Measurements from ENCODE around the gene ESRRG. TPM values are rescaled to one million over a fixed set of nuclear protein-coding genes. Genes with fewer than 3 reads are reported as not detected.
"Not testable (repeated sequence)": the region's sequence is repeated elsewhere in the genome, so short reads cannot be mapped to it uniquely, and the experiment has no call there.

The ESRRG gene
- total RNA-seq, 4 donors from 2014 or later, result 0.76 to 7.0 (median 5.2) TPM

DNA sequence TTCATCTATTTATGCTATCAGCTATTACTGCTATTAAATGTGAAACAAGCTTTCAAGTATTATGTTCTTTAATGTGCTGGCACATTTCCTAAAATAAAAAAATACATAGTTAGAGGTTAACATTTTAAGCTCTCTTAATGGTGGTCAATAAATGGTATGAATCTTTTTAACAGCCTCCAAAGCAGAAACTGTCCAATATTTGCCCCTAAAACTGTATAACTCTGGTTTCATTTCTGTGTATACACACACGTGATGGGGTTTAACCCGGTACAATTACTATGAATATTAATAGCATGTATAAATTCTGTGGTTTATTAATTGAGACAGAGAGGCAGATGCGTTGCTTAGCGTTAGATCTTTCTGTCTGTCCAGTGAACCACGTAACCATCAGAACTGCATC is 2.2 kb downstream of the ESRRG start:
- H3K4me3 ChIP-seq (ENCODE audit: low read depth, poor library complexity, severe bottlenecking), result no peak overlapping the region
- 56 to 61% methylated on average over 5 of the region's 5 CpGs for WGBS, 2 donors
- DNase-seq (ENCODE audit: low spot score in 2 of 2), result no peak
- intact Hi-C loops (cut with DNase I; ENCODE audit: low total_unique reads), result no loop called here
- TF ChIP-seq, protein P1, sequence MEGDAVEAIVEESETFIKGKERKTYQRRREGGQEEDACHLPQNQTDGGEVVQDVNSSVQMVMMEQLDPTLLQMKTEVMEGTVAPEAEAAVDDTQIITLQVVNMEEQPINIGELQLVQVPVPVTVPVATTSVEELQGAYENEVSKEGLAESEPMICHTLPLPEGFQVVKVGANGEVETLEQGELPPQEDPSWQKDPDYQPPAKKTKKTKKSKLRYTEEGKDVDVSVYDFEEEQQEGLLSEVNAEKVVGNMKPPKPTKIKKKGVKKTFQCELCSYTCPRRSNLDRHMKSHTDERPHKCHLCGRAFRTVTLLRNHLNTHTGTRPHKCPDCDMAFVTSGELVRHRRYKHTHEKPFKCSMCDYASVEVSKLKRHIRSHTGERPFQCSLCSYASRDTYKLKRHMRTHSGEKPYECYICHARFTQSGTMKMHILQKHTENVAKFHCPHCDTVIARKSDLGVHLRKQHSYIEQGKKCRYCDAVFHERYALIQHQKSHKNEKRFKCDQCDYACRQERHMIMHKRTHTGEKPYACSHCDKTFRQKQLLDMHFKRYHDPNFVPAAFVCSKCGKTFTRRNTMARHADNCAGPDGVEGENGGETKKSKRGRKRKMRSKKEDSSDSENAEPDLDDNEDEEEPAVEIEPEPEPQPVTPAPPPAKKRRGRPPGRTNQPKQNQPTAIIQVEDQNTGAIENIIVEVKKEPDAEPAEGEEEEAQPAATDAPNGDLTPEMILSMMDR (IDR thresholded peaks at IDR 0.05), result no peak
- no peak for TF ChIP-seq POLR2A (IDR thresholded peaks at IDR 0.05)

DNA sequence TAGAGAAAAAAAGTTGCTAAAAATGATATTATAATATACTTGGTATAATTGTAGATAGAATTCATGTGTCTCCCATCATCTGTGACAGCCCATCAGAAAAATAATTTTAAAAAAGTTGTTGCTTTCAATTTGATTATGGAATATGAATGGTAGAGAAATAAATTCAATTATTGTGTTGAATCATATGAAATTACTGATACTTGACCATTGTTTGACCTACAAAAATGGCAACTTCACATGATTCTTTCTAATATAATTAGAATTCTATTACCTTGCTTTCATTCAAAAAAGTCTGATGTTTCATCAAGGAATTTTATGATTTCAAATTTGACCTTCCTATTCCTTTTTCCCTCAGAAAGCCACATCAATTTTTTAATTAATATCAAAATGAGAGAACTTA is 11.5 kb downstream of the ESRRG start:
- H3K4me3 ChIP-seq (ENCODE audit: low read depth, poor library complexity, severe bottlenecking), result no peak overlapping the region
- DNase-seq (ENCODE audit: low spot score in 2 of 2), result no peak
- intact Hi-C loops (cut with DNase I; ENCODE audit: low total_unique reads), result no loop called here
- TF ChIP-seq POLR2A (IDR thresholded peaks at IDR 0.05), result no peak
- TF ChIP-seq, protein P1 (IDR thresholded peaks at IDR 0.05), result no peak

- intact Hi-C loops (cut with DNase I; ENCODE audit: low total_unique reads), result no loop called here
- no peak for TF ChIP-seq POLR2A (IDR thresholded peaks at IDR 0.05)
- TF ChIP-seq, protein P1 (IDR thresholded peaks at IDR 0.05), result no peak
Observed at GRCh38 chr1:216710598-216711333, 12.5 kb downstream of the ESRRG start.

GRCh38 chr1:216710055-216710454 is 13.2 kb downstream of the ESRRG start:
- intact Hi-C loops (cut with DNase I; ENCODE audit: low total_unique reads), result no loop called here
- TF ChIP-seq, protein P1 (IDR thresholded peaks at IDR 0.05), result no peak
- no peak for TF ChIP-seq POLR2A (IDR thresholded peaks at IDR 0.05)
- 49 to 59% methylated on average over 5 of the region's 5 CpGs for WGBS, 2 donors
- H3K4me3 ChIP-seq (ENCODE audit: low read depth, poor library complexity, severe bottlenecking), result no peak overlapping the region
- no peak for DNase-seq (ENCODE audit: low spot score in 2 of 2)

More at GRCh38 chr1:216710598-216711333, 12.5 kb downstream of the ESRRG start:
- 46 to 50% methylated on average over 15 of the region's 15 CpGs for WGBS, 2 donors
- H3K4me3 ChIP-seq (ENCODE audit: low read depth, poor library complexity, severe bottlenecking), result no peak overlapping the region
- DNase-seq (ENCODE audit: low spot score in 2 of 2), result no peak

DNA sequence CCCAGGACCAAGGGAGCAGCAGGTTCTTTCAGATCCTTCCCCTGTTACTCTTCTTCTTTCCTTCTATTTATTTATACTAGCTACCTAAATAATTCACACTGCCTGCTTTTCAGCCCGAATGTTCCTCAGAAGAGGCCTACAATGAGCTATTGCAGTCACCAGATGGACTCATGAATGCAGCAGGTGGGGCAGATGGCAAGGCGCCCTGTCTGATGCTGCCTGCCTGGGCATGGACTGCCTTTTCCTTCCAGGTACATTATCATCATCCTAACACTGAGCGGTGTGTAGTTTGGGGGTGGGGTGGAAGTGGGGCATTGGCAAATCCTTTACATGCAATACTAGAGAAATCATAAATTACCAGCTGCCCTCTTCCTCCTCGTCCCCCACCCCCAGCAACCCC is 17.6 kb downstream of the ESRRG start:
- no peak for TF ChIP-seq POLR2A (IDR thresholded peaks at IDR 0.05)
- no peak overlapping the region for H3K4me3 ChIP-seq (ENCODE audit: low read depth, poor library complexity, severe bottlenecking)
- intact Hi-C loops (cut with DNase I; ENCODE audit: low total_unique reads), result no loop called here
- 36 to 54% methylated on average over 4 of the region's 4 CpGs for WGBS, 2 donors
- DNase-seq (ENCODE audit: low spot score in 2 of 2), result peak in 1 of 2 donors; percentile 19

- 93 to 97% methylated on average over 9 of the region's 9 CpGs for WGBS, 2 donors
- DNase-seq (ENCODE audit: low spot score in 2 of 2); intact Hi-C loops (cut with DNase I; ENCODE audit: low total_unique reads); H3K4me3 ChIP-seq (ENCODE audit: low read depth, poor library complexity, severe bottlenecking): not testable (repeated sequence)
Observed at GRCh38 chr1:216704065-216704464, 19.2 kb downstream of the ESRRG start.

DNA sequence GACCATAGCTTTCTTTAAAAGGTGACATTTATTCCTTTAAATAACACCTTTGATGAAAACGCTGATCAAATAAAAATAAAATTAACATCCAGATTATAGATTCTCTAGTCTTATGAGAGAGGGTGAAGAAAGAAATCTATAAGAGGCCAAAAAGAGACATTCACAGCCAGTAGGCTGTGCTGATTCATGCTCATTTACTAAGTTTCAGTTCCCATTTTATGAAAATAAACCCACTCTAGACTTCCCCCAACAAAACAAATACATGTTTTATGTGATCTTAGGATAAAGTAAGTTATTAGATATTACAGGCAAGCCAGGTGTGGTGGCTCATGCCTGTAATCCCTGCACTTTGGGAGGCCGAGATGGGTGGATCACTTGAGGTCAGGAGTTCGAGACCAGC is 21.1 kb downstream of the ESRRG start:
- 87 to 89% methylated on average over 3 of the region's 3 CpGs for WGBS, 2 donors
- no peak for DNase-seq (ENCODE audit: low spot score in 2 of 2)
- H3K4me3 ChIP-seq (ENCODE audit: low read depth, poor library complexity, severe bottlenecking), result no peak overlapping the region
- TF ChIP-seq POLR2A (IDR thresholded peaks at IDR 0.05), result no peak
- TF ChIP-seq, protein P1 (IDR thresholded peaks at IDR 0.05), result no peak
- intact Hi-C loops (cut with DNase I; ENCODE audit: low total_unique reads), result no loop called here

All from lower leg skin (tissue), 4 donors.